MM.1S (cell line): ENCODE measurements around the gene MSANTD1.

ENCODE experiments used
- CTCF ChIP-seq: fragments of 300-600 bp; sonication (generic); IDR thresholded peaks from 2 replicates; pipeline ENCODE4 v1.5.1; 2016; ENCODE audit warnings: antibody characterized with exemption, low read length, mixed read lengths
- EZH2 ChIP-seq: fragments of 300-600 bp; sonication (generic); optimal IDR thresholded peaks from 2 replicates; pipeline ENCODE3; 2017; ENCODE audit warnings: low read depth, mild to moderate bottlenecking, antibody characterized with exemption, low read length, mixed read lengths
- EZH2phosphoT487 ChIP-seq: fragments of 300-600 bp; sonication (generic); IDR thresholded peaks from 2 replicates; pipeline ENCODE4 v1.6.1; 2018; ENCODE audit warnings: antibody characterized with exemption, low read length

DNA sequence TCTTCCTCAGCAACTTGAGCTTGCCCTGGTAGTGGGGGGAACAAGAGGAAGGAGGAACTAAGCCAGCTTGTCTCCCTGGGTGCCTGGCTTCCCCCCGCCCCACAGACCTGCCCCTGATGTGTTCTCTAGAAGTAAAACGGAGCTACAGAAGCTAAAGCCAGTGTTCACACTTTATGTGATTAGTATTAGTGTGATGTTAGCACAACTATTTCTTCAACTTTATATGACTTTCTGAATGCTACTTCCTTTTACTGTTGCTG, 54.5 kb downstream of the MSANTD1 start:
- TF ChIP-seq CTCF: no peak
- no peak for TF ChIP-seq EZH2
- no peak for TF ChIP-seq EZH2phosphoT487
